Smooth muscle cell of trachea (primary cell): ENCODE data around the gene SDHD. TPM values are rescaled to one million over a fixed set of nuclear protein-coding genes. Genes with fewer than 3 reads are reported as not detected.

Source experiments
- total RNA-seq: library from RNA; depleted of rRNA; stranded (reverse); fragments of >200 nt; gene quantifications from 2 replicates; pipeline ENCODE4 v1.2.1, GENCODE V29; 2014

The SDHD gene
- total RNA-seq, result 188 and 273 TPM in 2 replicates

GRCh38 chr11:112086422-112087191, at the start of gene SDHD, which contains the start of gene TIMM8B:
Gene SDHD, plus strand, starts transcription at chr11:112086873. Its CDS starts 35 bp downstream, at chr11:112086908.
Gene TIMM8B, minus strand, starts transcription at chr11:112086756. Its CDS starts 33 bp downstream, at chr11:112086723.

GRCh38 chr11:112073941-112074811, 12.5 kb upstream of the SDHD start, which contains the start of the genes NKAPD1 and PIH1D2:
Gene NKAPD1, plus strand, starts transcription at chr11:112074299. Its CDS starts 1,276 bp downstream, at chr11:112075575.
Gene PIH1D2, minus strand, starts transcription at chr11:112074017. Its CDS starts 843 bp downstream, at chr11:112073174.

Other genes starting within 250 kb of the SDHD start
- 31.3 and 39.9 TPM in 2 replicates for gene ALG9, start 215.3 kb upstream of the SDHD start, total RNA-seq
- gene FDXACB1, start 207.7 kb upstream of the SDHD start, total RNA-seq, result 3.5 and 4.1 TPM in 2 replicates
- gene CFAP68, start 207.3 kb upstream of the SDHD start, total RNA-seq, result 10.5 and 15.5 TPM in 2 replicates
- gene CRYAB, start 175.1 kb upstream of the SDHD start, total RNA-seq, result 8.7 and 48.3 TPM in 2 replicates
- 0.58 and 0.99 TPM in 2 replicates for gene HSPB2, start 174.1 kb upstream of the SDHD start, total RNA-seq
- gene C11orf52, start 168.0 kb upstream of the SDHD start, total RNA-seq, result 0.66 TPM in 1 of 2 replicates, not detected in the other
- 17.2 and 22.0 TPM in 2 replicates for gene DIXDC1, start 149.5 kb upstream of the SDHD start, total RNA-seq
- 26.1 and 31.9 TPM in 2 replicates for gene DLAT, start 61.5 kb upstream of the SDHD start, total RNA-seq
- gene PIH1D2, start 12.9 kb upstream of the SDHD start, total RNA-seq, result 1.5 and 4.4 TPM in 2 replicates
- gene NKAPD1, start 12.6 kb upstream of the SDHD start, total RNA-seq, result 16.4 and 18.3 TPM in 2 replicates
- gene TIMM8B, start 117 bp upstream of the SDHD start, total RNA-seq, result 27.5 and 37.2 TPM in 2 replicates
- gene IL18, start 77.2 kb downstream of the SDHD start, total RNA-seq, result 0.33 and 0.87 TPM in 2 replicates
- gene TEX12, start 80.5 kb downstream of the SDHD start, total RNA-seq, result 0.15 TPM in 1 of 2 replicates, not detected in the other
- gene BCO2, start 88.6 kb downstream of the SDHD start, total RNA-seq, result 1.5 and 4.4 TPM in 2 replicates
- gene PTS, start 139.6 kb downstream of the SDHD start, total RNA-seq, result 27.6 and 43.9 TPM in 2 replicates
- gene PLET1, start 174.0 kb downstream of the SDHD start, total RNA-seq, result not detected in 2 replicates